A673 (cell line): ENCODE measurements around the gene KCNC1.

Source experiments
- EZH2 ChIP-seq: fragments of 200-600 bp; sonication (generic); IDR thresholded peaks from 2 replicates; pipeline ENCODE4 v1.6.1; 2017; ENCODE audit warnings: borderline replicate concordance, low read depth, mild to moderate bottlenecking, mixed read lengths, antibody characterized with exemption, low read length; ENCODE audit not compliant: poor library complexity, severe bottlenecking
- TF ChIP-seq, protein P1 (sequence below): fragments of 300-800, 200-600 bp; sonication (generic); conservative IDR thresholded peaks from 2 replicates; pipeline ENCODE4 v1.5.1; 2017; ENCODE audit warnings: low read depth, mild to moderate bottlenecking, antibody characterized with exemption, low read length, moderate library complexity, mixed read lengths

DNA sequence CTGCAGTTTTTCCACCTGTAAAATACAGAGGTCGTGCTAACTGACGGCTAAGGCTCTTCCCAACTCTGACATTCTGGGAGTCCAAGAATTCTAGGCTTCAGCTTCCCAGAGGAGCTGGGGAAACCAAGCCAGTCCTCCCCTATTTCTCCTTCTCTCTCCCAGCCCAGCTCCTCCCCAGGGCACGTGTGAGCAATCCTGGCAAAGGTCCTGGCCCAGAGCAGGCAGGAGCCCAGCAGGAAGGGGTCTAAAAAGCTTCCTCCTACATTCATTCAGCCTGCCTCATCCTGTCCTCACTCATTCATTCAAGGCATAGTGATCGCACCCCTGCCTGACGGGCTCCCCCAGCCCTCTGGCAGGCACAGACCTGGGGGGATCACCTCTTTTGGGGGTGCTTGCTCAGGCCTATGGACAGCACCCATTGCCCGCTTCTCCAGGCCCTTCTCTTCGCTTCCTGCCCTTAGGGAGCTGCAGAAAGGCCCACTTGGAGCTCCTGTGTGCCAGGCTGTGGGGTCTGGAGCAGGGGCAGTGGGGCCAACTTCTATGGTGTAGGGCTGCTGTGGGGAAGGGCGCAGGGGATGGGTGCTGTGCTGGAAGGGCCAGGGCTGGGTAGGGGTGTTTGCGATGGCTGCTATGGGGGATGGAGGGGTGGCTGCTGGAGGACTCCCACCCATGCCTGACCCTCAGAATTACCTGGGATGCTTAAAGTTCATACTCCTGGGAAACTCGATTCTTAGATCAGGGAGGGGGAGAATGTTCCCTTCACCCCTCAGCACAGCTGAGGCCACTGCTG lies 9.8 kb downstream of the KCNC1 start:
- TF ChIP-seq, protein P1, sequence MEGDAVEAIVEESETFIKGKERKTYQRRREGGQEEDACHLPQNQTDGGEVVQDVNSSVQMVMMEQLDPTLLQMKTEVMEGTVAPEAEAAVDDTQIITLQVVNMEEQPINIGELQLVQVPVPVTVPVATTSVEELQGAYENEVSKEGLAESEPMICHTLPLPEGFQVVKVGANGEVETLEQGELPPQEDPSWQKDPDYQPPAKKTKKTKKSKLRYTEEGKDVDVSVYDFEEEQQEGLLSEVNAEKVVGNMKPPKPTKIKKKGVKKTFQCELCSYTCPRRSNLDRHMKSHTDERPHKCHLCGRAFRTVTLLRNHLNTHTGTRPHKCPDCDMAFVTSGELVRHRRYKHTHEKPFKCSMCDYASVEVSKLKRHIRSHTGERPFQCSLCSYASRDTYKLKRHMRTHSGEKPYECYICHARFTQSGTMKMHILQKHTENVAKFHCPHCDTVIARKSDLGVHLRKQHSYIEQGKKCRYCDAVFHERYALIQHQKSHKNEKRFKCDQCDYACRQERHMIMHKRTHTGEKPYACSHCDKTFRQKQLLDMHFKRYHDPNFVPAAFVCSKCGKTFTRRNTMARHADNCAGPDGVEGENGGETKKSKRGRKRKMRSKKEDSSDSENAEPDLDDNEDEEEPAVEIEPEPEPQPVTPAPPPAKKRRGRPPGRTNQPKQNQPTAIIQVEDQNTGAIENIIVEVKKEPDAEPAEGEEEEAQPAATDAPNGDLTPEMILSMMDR = no peak
- no peak for TF ChIP-seq EZH2
